Liver (tissue), 9 donors: ENCODE data around the gene MEIOB. TPM values are rescaled to one million over a fixed set of nuclear protein-coding genes. Genes with fewer than 3 reads are reported as not detected.

ENCODE experiments used
- DNase-seq: peaks from one replicate; pipeline ENCODE4 v3.0.0-alpha.2; 2017; ENCODE audit warnings: low spot score
- H3K27ac ChIP-seq, 2 donors: one replicate each; pipeline ENCODE4 v1.7.0; 2013; ENCODE audit warnings: inconsistent platforms in 2 of 2, low read length in 2 of 2, control low read depth in 1 of 2, low read depth in 1 of 2, mild to moderate bottlenecking in 1 of 2
- H3K27me3 ChIP-seq, 4 donors: one replicate each; pipeline versions ENCODE4 v1.6.1 to v1.7.0; 2013; ENCODE audit warnings: low read length in 3 of 4, inconsistent platforms in 1 of 4, mild to moderate bottlenecking in 1 of 4, moderate library complexity in 1 of 4; ENCODE audit not compliant: control insufficient read depth in 4 of 4, insufficient read depth in 4 of 4
- H3K36me3 ChIP-seq, 4 donors: one replicate each; pipeline versions ENCODE4 v1.6.1 to v1.7.0; 2013; ENCODE audit warnings: low read length in 3 of 4, mild to moderate bottlenecking in 3 of 4, low read depth in 1 of 4, moderate library complexity in 1 of 4; ENCODE audit not compliant: control insufficient read depth in 4 of 4, insufficient read depth in 3 of 4
- H3K4me1 ChIP-seq, 4 donors: one replicate each; pipeline versions ENCODE4 v1.6.1 to v1.7.0; 2013; ENCODE audit warnings: low read length in 3 of 4, mild to moderate bottlenecking in 3 of 4, moderate library complexity in 1 of 4; ENCODE audit not compliant: control insufficient read depth in 4 of 4, insufficient read depth in 4 of 4
- H3K4me3 ChIP-seq, 3 donors: one replicate each; pipeline versions ENCODE4 v1.6.1 to v1.7.0; 2013; ENCODE audit warnings: low read length in 3 of 3, control low read depth in 1 of 3, low read depth in 1 of 3, mild to moderate bottlenecking in 1 of 3
- H3K9ac ChIP-seq, 2 donors: one replicate each; pipeline ENCODE4 v1.7.0; 2013; ENCODE audit warnings: low read length in 2 of 2, mild to moderate bottlenecking in 2 of 2, moderate library complexity in 2 of 2, control low read depth in 1 of 2, low read depth in 1 of 2
- H3K9me3 ChIP-seq, 4 donors: one replicate each; pipeline versions ENCODE4 v1.6.1 to v1.7.0; 2013; ENCODE audit warnings: low read length in 3 of 4; ENCODE audit not compliant: control insufficient read depth in 4 of 4
- ATF3 ChIP-seq: IDR thresholded peaks from 2 replicates; pipeline ENCODE4 v1.6.1; 2016; ENCODE audit warnings: antibody characterized with exemption
- EGR1 ChIP-seq, 2 donors: IDR thresholded peaks; 2 replicates each; pipeline ENCODE4 v1.6.1; 2016 to 2018; ENCODE audit warnings: antibody characterized with exemption in 2 of 2, low read depth in 2 of 2
- FOXA1 ChIP-seq: IDR thresholded peaks from 2 replicates; pipeline ENCODE4 v1.6.1; 2016; ENCODE audit warnings: antibody characterized with exemption
- FOXA2 ChIP-seq: IDR thresholded peaks from 2 replicates; pipeline ENCODE4 v1.6.1; 2016; ENCODE audit warnings: antibody characterized with exemption
- GABPA ChIP-seq, 2 donors: IDR thresholded peaks in 1 of 2; conservative IDR thresholded peaks in 1 of 2; 2 replicates each; pipeline ENCODE4 v1.6.1; 2016; ENCODE audit warnings: antibody characterized with exemption in 2 of 2, mild to moderate bottlenecking in 1 of 2, moderate library complexity in 1 of 2
- HNF4A ChIP-seq, 2 donors: conservative IDR thresholded peaks; 2 replicates each; pipeline ENCODE4 v1.6.1; 2016; ENCODE audit warnings: antibody characterized with exemption in 2 of 2, mild to moderate bottlenecking in 2 of 2
- HNF4G ChIP-seq: IDR thresholded peaks from 2 replicates; pipeline ENCODE4 v1.6.1; 2016; ENCODE audit warnings: antibody characterized with exemption
- JUND ChIP-seq, 2 donors: IDR thresholded peaks; 2 replicates each; pipeline ENCODE4 v1.6.1; 2016; ENCODE audit warnings: antibody characterized with exemption in 2 of 2
- NR2F2 ChIP-seq: IDR thresholded peaks from 2 replicates; pipeline ENCODE4 v1.6.1; 2016; ENCODE audit warnings: antibody characterized with exemption
- RAD21 ChIP-seq, 2 donors: IDR thresholded peaks; 2 replicates each; pipeline ENCODE4 v1.6.1; 2016; ENCODE audit warnings: antibody characterized with exemption in 2 of 2, mild to moderate bottlenecking in 2 of 2
- REST ChIP-seq: IDR thresholded peaks from 2 replicates; pipeline ENCODE4 v1.6.1; 2016; ENCODE audit warnings: antibody characterized with exemption, mild to moderate bottlenecking
- RXRA ChIP-seq, 2 donors: IDR thresholded peaks; 2 replicates each; pipeline ENCODE4 v1.6.1; 2017 to 2018; ENCODE audit warnings: antibody characterized with exemption in 2 of 2, mild to moderate bottlenecking in 1 of 2
- SP1 ChIP-seq: IDR thresholded peaks from 2 replicates; pipeline ENCODE4 v1.6.1; 2018; ENCODE audit warnings: antibody characterized with exemption, mild to moderate bottlenecking
- TAF1 ChIP-seq: conservative IDR thresholded peaks from 2 replicates; pipeline ENCODE4 v1.6.1; 2016; ENCODE audit warnings: antibody characterized with exemption, mild to moderate bottlenecking
- YY1 ChIP-seq: IDR thresholded peaks from 2 replicates; pipeline ENCODE4 v1.6.1; 2016; ENCODE audit warnings: antibody characterized with exemption, mild to moderate bottlenecking
- WGBS: extraction: QIAGEN DNeasy Blood & Tissue Kit; methylation state at CpG from one replicate; pipeline ENCODE4 v1.1.7; 2013; 5-methylcytosine and 5-hydroxymethylcytosine counted together
- polyA plus RNA-seq, 2 donors: library from polyadenylated mRNA; stranded (reverse) in 1 of 2; unstranded in 1 of 2; fragments of 200-250 nt in 1 of 2; fragments of >200 nt in 1 of 2; fragmentation: Nextera tagmentation in 1 of 2; extraction: Ambion mirVana in 1 of 2; gene quantifications; one replicate each; pipeline versions ENCODE4 v1.2.1 to v1.2.3, GENCODE V29; 2013 to 2015
- total RNA-seq, 2 donors: library from RNA; depleted of rRNA; stranded (reverse); fragments of >200 nt; gene quantifications; one replicate each; pipeline ENCODE4 v1.2.3, GENCODE V29; 2014
- TF ChIP-seq, protein P1 (sequence below): IDR thresholded peaks from 2 replicates; pipeline ENCODE4 v1.6.1; 2016; ENCODE audit warnings: antibody characterized with exemption
- TF ChIP-seq, protein P2 (sequence below): fragments of 150-350 bp; IDR thresholded peaks from 2 replicates; pipeline ENCODE4 v1.5.1; 2017; ENCODE audit warnings: improper control_type of control experiment, low read depth, low read length; ENCODE audit not compliant: missing input control
- TF ChIP-seq, protein P3 (sequence below): IDR thresholded peaks from 2 replicates; pipeline ENCODE4 v1.6.1; 2016; ENCODE audit warnings: antibody characterized with exemption
- donor health status: healthy.
- donor health status: healthy.
- donor health status: healthy.
- donor health status: healthy.
- donor health status: healthy.

MEIOB gene
- total and polyA plus RNA-seq, 4 donors, result 0.33 to 2.2 TPM; not detected in 2

- TF ChIP-seq REST (no peak), GABPA (IDR thresholded peaks at IDR 0.05 in 1 of 2, conservative IDR thresholded peaks at IDR 0.05 in 1 of 2) (no peak)
Measured at GRCh38 chr16:1917665-1918350, 45.8 kb upstream of the MEIOB start (continued).

- TF ChIP-seq, protein P1, sequence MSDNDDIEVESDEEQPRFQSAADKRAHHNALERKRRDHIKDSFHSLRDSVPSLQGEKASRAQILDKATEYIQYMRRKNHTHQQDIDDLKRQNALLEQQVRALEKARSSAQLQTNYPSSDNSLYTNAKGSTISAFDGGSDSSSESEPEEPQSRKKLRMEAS, result no peak
- TF ChIP-seq FOXA2 (no peak), TAF1 (no peak), SP1 (no peak), FOXA1 (no peak), NR2F2 (no peak), REST (no peak), GABPA (IDR thresholded peaks at IDR 0.05 in 1 of 2, conservative IDR thresholded peaks at IDR 0.05 in 1 of 2) (no peak), ATF3 (no peak), JUND (IDR thresholded peaks at IDR 0.05) (no peak), EGR1 (IDR thresholded peaks at IDR 0.05; ENCODE audit: low read depth in 2 of 2) (no peak), YY1 (no peak), HNF4G (no peak), HNF4A (conservative IDR thresholded peaks at IDR 0.05) (no peak), RXRA (IDR thresholded peaks at IDR 0.05) (no peak), RAD21 (IDR thresholded peaks at IDR 0.05) (no peak)
- TF ChIP-seq, protein P2, sequence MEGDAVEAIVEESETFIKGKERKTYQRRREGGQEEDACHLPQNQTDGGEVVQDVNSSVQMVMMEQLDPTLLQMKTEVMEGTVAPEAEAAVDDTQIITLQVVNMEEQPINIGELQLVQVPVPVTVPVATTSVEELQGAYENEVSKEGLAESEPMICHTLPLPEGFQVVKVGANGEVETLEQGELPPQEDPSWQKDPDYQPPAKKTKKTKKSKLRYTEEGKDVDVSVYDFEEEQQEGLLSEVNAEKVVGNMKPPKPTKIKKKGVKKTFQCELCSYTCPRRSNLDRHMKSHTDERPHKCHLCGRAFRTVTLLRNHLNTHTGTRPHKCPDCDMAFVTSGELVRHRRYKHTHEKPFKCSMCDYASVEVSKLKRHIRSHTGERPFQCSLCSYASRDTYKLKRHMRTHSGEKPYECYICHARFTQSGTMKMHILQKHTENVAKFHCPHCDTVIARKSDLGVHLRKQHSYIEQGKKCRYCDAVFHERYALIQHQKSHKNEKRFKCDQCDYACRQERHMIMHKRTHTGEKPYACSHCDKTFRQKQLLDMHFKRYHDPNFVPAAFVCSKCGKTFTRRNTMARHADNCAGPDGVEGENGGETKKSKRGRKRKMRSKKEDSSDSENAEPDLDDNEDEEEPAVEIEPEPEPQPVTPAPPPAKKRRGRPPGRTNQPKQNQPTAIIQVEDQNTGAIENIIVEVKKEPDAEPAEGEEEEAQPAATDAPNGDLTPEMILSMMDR, result no peak
- TF ChIP-seq, protein P3, sequence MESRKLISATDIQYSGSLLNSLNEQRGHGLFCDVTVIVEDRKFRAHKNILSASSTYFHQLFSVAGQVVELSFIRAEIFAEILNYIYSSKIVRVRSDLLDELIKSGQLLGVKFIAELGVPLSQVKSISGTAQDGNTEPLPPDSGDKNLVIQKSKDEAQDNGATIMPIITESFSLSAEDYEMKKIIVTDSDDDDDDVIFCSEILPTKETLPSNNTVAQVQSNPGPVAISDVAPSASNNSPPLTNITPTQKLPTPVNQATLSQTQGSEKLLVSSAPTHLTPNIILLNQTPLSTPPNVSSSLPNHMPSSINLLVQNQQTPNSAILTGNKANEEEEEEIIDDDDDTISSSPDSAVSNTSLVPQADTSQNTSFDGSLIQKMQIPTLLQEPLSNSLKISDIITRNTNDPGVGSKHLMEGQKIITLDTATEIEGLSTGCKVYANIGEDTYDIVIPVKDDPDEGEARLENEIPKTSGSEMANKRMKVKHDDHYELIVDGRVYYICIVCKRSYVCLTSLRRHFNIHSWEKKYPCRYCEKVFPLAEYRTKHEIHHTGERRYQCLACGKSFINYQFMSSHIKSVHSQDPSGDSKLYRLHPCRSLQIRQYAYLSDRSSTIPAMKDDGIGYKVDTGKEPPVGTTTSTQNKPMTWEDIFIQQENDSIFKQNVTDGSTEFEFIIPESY, result no peak
- peaks cover 11 to 12% (median 11%) of the 10 kb centered on the region in 4 donors for H3K27me3 ChIP-seq
- no peak overlapping the region for H3K4me3 ChIP-seq
Measured at GRCh38 chr16:1917056-1917664, 45.2 kb upstream of the MEIOB start.

More at GRCh38 chr16:1917056-1917664, 45.2 kb upstream of the MEIOB start:
- H3K27ac ChIP-seq, result no peak overlapping the region
- WGBS, result 9% methylated on average over 22 of the region's 22 CpGs
- DNase-seq, result no peak
- peaks cover 0 to 14% (median 5%) of the 10 kb centered on the region in 4 donors for H3K4me1 ChIP-seq
- no peaks in the 10 kb centered on the region for H3K9me3 ChIP-seq
- H3K9ac ChIP-seq, result no peak overlapping the region
- H3K36me3 ChIP-seq, result no peaks in the 10 kb centered on the region
